Natural killer cell treated with Interleukin-12 subunit alpha and Interleukin-12 subunit beta and Interleukin-15 and Interleukin-18, amount 100 ng/mL, for 72 hours (primary cell): Measurements from ENCODE around the gene ZNF471. TPM values are rescaled to one million over a fixed set of nuclear protein-coding genes. Genes with fewer than 3 reads are reported as not detected.

Source experiments
- ATAC-seq, 2 donors: fragments of 150-1000 bp; cut with Tn5 transposase in 1 of 2; sonication (Bioruptor Pico), chemical (Tn5 transposase) in 1 of 2; 2 replicates each; pipeline ENCODE4 v1.10.0; 2021
- DNase-seq: peaks from one replicate; pipeline ENCODE4 v3.0.0; 2022; ENCODE audit warnings: low spot score
- H3K27ac Mint-ChIP-seq, 2 donors: 1 replicate in 1 of 2; 2 replicates in 1 of 2; pipeline ENCODE4 v1.8.0; 2022; ENCODE audit warnings: mixed read lengths in 2 of 2, mild to moderate bottlenecking in 1 of 2, moderate library complexity in 1 of 2
- H3K27me3 Mint-ChIP-seq, 2 donors: 1 replicate in 1 of 2; 2 replicates in 1 of 2; pipeline ENCODE4 v1.8.0; 2022; ENCODE audit warnings: mixed read lengths in 2 of 2
- H3K36me3 Mint-ChIP-seq: one replicate; pipeline ENCODE4 v1.8.0; 2022; ENCODE audit warnings: mixed read lengths
- H3K4me1 Mint-ChIP-seq, 2 donors: 1 replicate in 1 of 2; 2 replicates in 1 of 2; pipeline ENCODE4 v1.8.0; 2022; ENCODE audit warnings: low read depth in 2 of 2, mixed read lengths in 2 of 2, mild to moderate bottlenecking in 1 of 2
- H3K4me3 Mint-ChIP-seq: one replicate; pipeline ENCODE4 v1.8.0; 2022; ENCODE audit warnings: mixed read lengths
- H3K9me3 Mint-ChIP-seq: 2 replicates; pipeline ENCODE4 v1.8.0; 2022; ENCODE audit warnings: mixed read lengths
- total RNA-seq, 2 donors: library from RNA; stranded (reverse); gene quantifications; one replicate each; pipeline ENCODE4 v1.2.3, GENCODE V29; 2022

ZNF471 gene
- total RNA-seq, 2 donors from 2014 or later, result 0.20 to 1.1 TPM

GRCh38 chr19:56543776-56544175, 36.1 kb downstream of the ZNF471 start:
- Mint-ChIP-seq H3K4me1 (peaks cover 5 to 12% of the 10 kb centered on the region in 2 donors), H3K36me3 (peaks cover 41% of the 10 kb centered on the region), H3K27me3 (no peaks in the 10 kb centered on the region), H3K27ac (no peak overlapping the region), H3K9me3 (peaks cover 15% of the 10 kb centered on the region), H3K4me3 (no peak overlapping the region)
- no peak for DNase-seq
- no peak for ATAC-seq

GRCh38 chr19:56547535-56547934, 39.9 kb downstream of the ZNF471 start:
- H3K4me1 Mint-ChIP-seq, result no peaks in the 10 kb centered on the region
- H3K36me3 Mint-ChIP-seq, result peaks cover 51% of the 10 kb centered on the region
- DNase-seq, result no peak
- ATAC-seq, result no peak
- no peak overlapping the region for H3K4me3 Mint-ChIP-seq
- no peaks in the 10 kb centered on the region for H3K27me3 Mint-ChIP-seq
- H3K9me3 Mint-ChIP-seq, result peaks cover 17% of the 10 kb centered on the region
- H3K27ac Mint-ChIP-seq, result no peak overlapping the region

GRCh38 chr19:56554272-56554869, 46.7 kb downstream of the ZNF471 start:
- Mint-ChIP-seq H3K27ac (no peak overlapping the region), H3K36me3 (peaks cover 68% of the 10 kb centered on the region), H3K4me3 (no peak overlapping the region), H3K27me3 (no peaks in the 10 kb centered on the region), H3K9me3 (peaks cover 32% of the 10 kb centered on the region), H3K4me1 (no peaks in the 10 kb centered on the region)
- ATAC-seq (no peak), DNase-seq (no peak)

GRCh38 chr19:56562766-56563165, 55.1 kb downstream of the ZNF471 start:
- Mint-ChIP-seq H3K36me3 (peaks cover 62% of the 10 kb centered on the region), H3K27ac (no peak overlapping the region), H3K27me3 (no peaks in the 10 kb centered on the region), H3K9me3 (peaks cover 43% of the 10 kb centered on the region), H3K4me1 (peaks cover 5 to 9% of the 10 kb centered on the region in 2 donors), H3K4me3 (no peak overlapping the region)
- ATAC-seq, result no peak
- DNase-seq, result no peak

- ATAC-seq, result peak; percentile 39 to 52
- Mint-ChIP-seq H3K4me1 (peaks cover 8 to 11% of the 10 kb centered on the region in 2 donors), H3K4me3 (peak overlapping the region; percentile 94), H3K36me3 (peaks cover 54% of the 10 kb centered on the region), H3K9me3 (peaks cover 30% of the 10 kb centered on the region), H3K27ac (peak overlapping the region; percentile 75 to 86), H3K27me3 (no peaks in the 10 kb centered on the region)
- no peak for DNase-seq
Measured at GRCh38 chr19:56566904-56567273, 59.2 kb downstream of the ZNF471 start.

GRCh38 chr19:56567274-56568120, 59.8 kb downstream of the ZNF471 start, which contains the start of gene ZNF470:
Gene ZNF470 (plus strand): TSS chr19:56567468. CDS start chr19:56570312, 2,844 bp downstream.
- H3K9me3 Mint-ChIP-seq, result peaks cover 30% of the 10 kb centered on the region
- no peaks in the 10 kb centered on the region for H3K27me3 Mint-ChIP-seq
- H3K4me1 Mint-ChIP-seq, result peaks cover 8 to 11% of the 10 kb centered on the region in 2 donors
- ATAC-seq (peak; percentile 98 to 99), DNase-seq (peak; percentile 96)
- H3K4me3 Mint-ChIP-seq, result peak within 1 kb of the TSS; percentile 94
- H3K27ac Mint-ChIP-seq, result peak within 1 kb of the TSS; percentile 75 to 86
- peaks cover 55% of the 10 kb centered on the region for H3K36me3 Mint-ChIP-seq

- H3K27ac Mint-ChIP-seq, result no peak overlapping the region
- H3K27me3 Mint-ChIP-seq, result no peaks in the 10 kb centered on the region
- H3K36me3 Mint-ChIP-seq, result peaks cover 73% of the 10 kb centered on the region
- ATAC-seq (no peak), DNase-seq (no peak)
- peaks cover 4 to 5% of the 10 kb centered on the region in 2 donors for H3K4me1 Mint-ChIP-seq
- H3K9me3 Mint-ChIP-seq, result peaks cover 27% of the 10 kb centered on the region
- no peak overlapping the region for H3K4me3 Mint-ChIP-seq
Measured at GRCh38 chr19:56572589-56572988, 64.9 kb downstream of the ZNF471 start.

- ATAC-seq (no peak), DNase-seq (no peak)
- H3K27ac Mint-ChIP-seq, result no peak overlapping the region
- peaks cover 81% of the 10 kb centered on the region for H3K36me3 Mint-ChIP-seq
- H3K27me3 Mint-ChIP-seq, result no peaks in the 10 kb centered on the region
- H3K9me3 Mint-ChIP-seq, result peaks cover 34% of the 10 kb centered on the region
- no peak overlapping the region for H3K4me3 Mint-ChIP-seq
- no peaks in the 10 kb centered on the region for H3K4me1 Mint-ChIP-seq
Measured at GRCh38 chr19:56573914-56574313, 66.3 kb downstream of the ZNF471 start.

- DNase-seq (no peak), ATAC-seq (no peak)
- no peaks in the 10 kb centered on the region for H3K4me1 Mint-ChIP-seq
- no peak overlapping the region for H3K27ac Mint-ChIP-seq
- no peak overlapping the region for H3K4me3 Mint-ChIP-seq
- peaks cover 38% of the 10 kb centered on the region for H3K9me3 Mint-ChIP-seq
- H3K27me3 Mint-ChIP-seq, result no peaks in the 10 kb centered on the region
- H3K36me3 Mint-ChIP-seq, result peaks cover 73% of the 10 kb centered on the region
Measured at GRCh38 chr19:56577719-56578602, 70.3 kb downstream of the ZNF471 start.

Other genes starting within 250 kb of the ZNF471 start
- 1 to 10 TPM; 1.8 to 4.2 TPM for gene EDDM13, start 235.1 kb upstream of the ZNF471 start, total RNA-seq
- gene ZSCAN5A, start 193.0 kb upstream of the ZNF471 start, total RNA-seq, result 10 to 100 TPM in 1 of 2 donors, 1 to 10 TPM in 1; 9.9 to 16.8 TPM
- 1 to 10 TPM in 1 of 2 donors, under 1 TPM in 1; 0.95 to 3.4 TPM for gene ZNF582, start 114.3 kb upstream of the ZNF471 start, total RNA-seq
- 1 to 10 TPM; 3.1 to 3.2 TPM for gene ZNF583, start 103.5 kb upstream of the ZNF471 start, total RNA-seq
- under 1 TPM; 0.17 to 0.40 TPM for gene ZNF667, start 30.5 kb upstream of the ZNF471 start, total RNA-seq
- gene ZFP28, start 31.1 kb downstream of the ZNF471 start, total RNA-seq, result 1 to 10 TPM in 1 of 2 donors, under 1 TPM in 1; 0.64 to 3.5 TPM
- gene ZNF470, start 59.6 kb downstream of the ZNF471 start, total RNA-seq, result 1 to 10 TPM; 2.3 to 6.7 TPM
- gene ZNF71, start 87.4 kb downstream of the ZNF471 start, total RNA-seq, result 1 to 10 TPM; 4.8 to 8.5 TPM
- gene SMIM17, start 135.3 kb downstream of the ZNF471 start, total RNA-seq, result not detected
- under 1 TPM; 0.25 to 0.74 TPM for gene ZNF835, start 163.9 kb downstream of the ZNF471 start, total RNA-seq